OCI-LY1 (cell line): Measurements from ENCODE around the gene GPR3.

ENCODE experiments used
- H2AFZ ChIP-seq: fragments of 200-600 bp; sonication (generic), shearing (Covaris generic); 2 replicates; pipeline ENCODE4 v1.6.0; 2014; ENCODE audit warnings: antibody characterized with exemption, mild to moderate bottlenecking, low read length
- H3F3A ChIP-seq: fragments of 200-600 bp; sonication (generic), shearing (Covaris generic); 2 replicates; pipeline ENCODE4 v1.6.0; 2014; ENCODE audit warnings: mild to moderate bottlenecking, antibody characterized with exemption, low read length, moderate library complexity; ENCODE audit not compliant: insufficient read depth
- H3K27ac ChIP-seq: fragments of 200-600 bp; sonication (generic); 2 replicates; pipeline ENCODE4 v1.5.1; 2014; ENCODE audit warnings: low read length, mixed run types, mild to moderate bottlenecking, low read depth; ENCODE audit not compliant: poor library complexity, severe bottlenecking
- H3K27me3 ChIP-seq: fragments of 200-600 bp; sonication (generic); 2 replicates; pipeline ENCODE4 v1.6.0; 2014; ENCODE audit warnings: antibody characterized with exemption, mild to moderate bottlenecking, low read length, moderate library complexity; ENCODE audit not compliant: insufficient read depth
- H3K36me3 ChIP-seq: fragments of 200-600 bp; sonication (generic); 2 replicates; pipeline ENCODE4 v1.6.1; 2014; ENCODE audit warnings: mild to moderate bottlenecking, antibody characterized with exemption, low read length, moderate library complexity, mixed read lengths; ENCODE audit not compliant: insufficient read depth
- H3K4me1 ChIP-seq: fragments of 200-600 bp; sonication (generic); 2 replicates; pipeline ENCODE4 v1.5.1; 2014; ENCODE audit warnings: mild to moderate bottlenecking, low read length, moderate library complexity; ENCODE audit not compliant: insufficient read depth, severe bottlenecking
- H3K4me2 ChIP-seq: fragments of 200-600 bp; sonication (generic), shearing (Covaris generic); 2 replicates; pipeline ENCODE4 v1.6.1; 2014; ENCODE audit warnings: low read length
- H3K4me3 ChIP-seq: fragments of 200-600 bp; sonication (generic); 2 replicates; pipeline ENCODE4 v1.5.1; 2014; ENCODE audit warnings: low read length, low read depth, mild to moderate bottlenecking, mixed read lengths; ENCODE audit not compliant: poor library complexity, severe bottlenecking
- H3K79me2 ChIP-seq: fragments of 200-600 bp; shearing (Covaris generic); 2 replicates; pipeline ENCODE4 v1.6.1; 2016; ENCODE audit warnings: mixed run types, low read length, mixed read lengths; ENCODE audit not compliant: insufficient read depth
- H3K9ac ChIP-seq: fragments of 200-600 bp; sonication (generic), shearing (Covaris generic); 2 replicates; pipeline ENCODE4 v1.6.1; 2014; ENCODE audit warnings: mild to moderate bottlenecking, low read length, mixed read lengths
- H3K9me2 ChIP-seq: fragments of 200-600 bp; sonication (generic), shearing (Covaris generic); 2 replicates; pipeline ENCODE4 v1.6.1; 2014; ENCODE audit warnings: low read depth, mild to moderate bottlenecking, low read length, mixed read lengths
- H3K9me3 ChIP-seq: fragments of 200-600 bp; shearing (Covaris generic); 2 replicates; pipeline ENCODE4 v1.6.1; 2014; ENCODE audit warnings: low read length, mixed read lengths
- H4K20me1 ChIP-seq: fragments of 200-600 bp; sonication (generic), shearing (Covaris generic); 2 replicates; pipeline ENCODE4 v1.6.0; 2016; ENCODE audit warnings: mild to moderate bottlenecking, low read length; ENCODE audit not compliant: insufficient read depth
- EZH2 ChIP-seq: fragments of 200-600 bp; sonication (generic), shearing (Covaris generic); IDR thresholded peaks from 2 replicates; pipeline ENCODE4 v1.8.0; 2017; ENCODE audit warnings: borderline replicate concordance, mixed run types, mild to moderate bottlenecking, antibody characterized with exemption, low read length, moderate library complexity, mixed read lengths
- TF ChIP-seq, protein P1 (sequence below): fragments of 200-600 bp; sonication (generic), shearing (Covaris generic); IDR thresholded peaks from 2 replicates; pipeline ENCODE4 v1.5.1; 2017; ENCODE audit warnings: mild to moderate bottlenecking, antibody characterized with exemption, low read length, moderate library complexity, mixed read lengths

GPR3 gene

DNA sequence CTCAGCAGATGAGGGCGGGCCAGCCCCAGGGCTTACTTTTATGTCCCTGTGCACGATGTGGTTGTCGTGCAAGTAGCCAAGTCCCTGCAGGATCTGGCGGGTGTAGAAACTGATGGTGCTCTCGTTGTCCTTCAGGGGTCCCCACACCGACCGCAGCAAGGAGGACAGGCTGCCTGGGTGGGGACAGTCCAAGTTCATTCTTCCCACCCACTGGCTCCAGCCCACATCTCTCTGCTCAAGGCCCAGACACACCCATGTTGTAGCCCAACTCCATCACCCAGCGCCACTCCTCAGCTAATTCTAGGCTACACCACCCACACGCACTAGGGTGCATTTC lies 32.6 kb upstream of the GPR3 start:
- Histone ChIP-seq H3K79me2 (no peaks in the 10 kb centered on the region), H2AFZ (no peak overlapping the region), H3K36me3 (no peaks in the 10 kb centered on the region), H3K4me1 (peaks cover 56% of the 10 kb centered on the region), H3F3A (no peaks in the 10 kb centered on the region), H3K4me3 (peak overlapping the region; percentile 62), H3K9me3 (no peaks in the 10 kb centered on the region), H4K20me1 (no peaks in the 10 kb centered on the region), H3K9me2 (no peaks in the 10 kb centered on the region), H3K27ac (no peak overlapping the region), H3K9ac (peak overlapping the region; percentile 67; the same call in 1 of the 2 replicates), H3K4me2 (peak overlapping the region; percentile 83), H3K27me3 (no peaks in the 10 kb centered on the region; the same call in 1 of the 2 replicates)
- TF ChIP-seq, protein P1, sequence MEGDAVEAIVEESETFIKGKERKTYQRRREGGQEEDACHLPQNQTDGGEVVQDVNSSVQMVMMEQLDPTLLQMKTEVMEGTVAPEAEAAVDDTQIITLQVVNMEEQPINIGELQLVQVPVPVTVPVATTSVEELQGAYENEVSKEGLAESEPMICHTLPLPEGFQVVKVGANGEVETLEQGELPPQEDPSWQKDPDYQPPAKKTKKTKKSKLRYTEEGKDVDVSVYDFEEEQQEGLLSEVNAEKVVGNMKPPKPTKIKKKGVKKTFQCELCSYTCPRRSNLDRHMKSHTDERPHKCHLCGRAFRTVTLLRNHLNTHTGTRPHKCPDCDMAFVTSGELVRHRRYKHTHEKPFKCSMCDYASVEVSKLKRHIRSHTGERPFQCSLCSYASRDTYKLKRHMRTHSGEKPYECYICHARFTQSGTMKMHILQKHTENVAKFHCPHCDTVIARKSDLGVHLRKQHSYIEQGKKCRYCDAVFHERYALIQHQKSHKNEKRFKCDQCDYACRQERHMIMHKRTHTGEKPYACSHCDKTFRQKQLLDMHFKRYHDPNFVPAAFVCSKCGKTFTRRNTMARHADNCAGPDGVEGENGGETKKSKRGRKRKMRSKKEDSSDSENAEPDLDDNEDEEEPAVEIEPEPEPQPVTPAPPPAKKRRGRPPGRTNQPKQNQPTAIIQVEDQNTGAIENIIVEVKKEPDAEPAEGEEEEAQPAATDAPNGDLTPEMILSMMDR: no peak
- no peak for TF ChIP-seq EZH2

DNA sequence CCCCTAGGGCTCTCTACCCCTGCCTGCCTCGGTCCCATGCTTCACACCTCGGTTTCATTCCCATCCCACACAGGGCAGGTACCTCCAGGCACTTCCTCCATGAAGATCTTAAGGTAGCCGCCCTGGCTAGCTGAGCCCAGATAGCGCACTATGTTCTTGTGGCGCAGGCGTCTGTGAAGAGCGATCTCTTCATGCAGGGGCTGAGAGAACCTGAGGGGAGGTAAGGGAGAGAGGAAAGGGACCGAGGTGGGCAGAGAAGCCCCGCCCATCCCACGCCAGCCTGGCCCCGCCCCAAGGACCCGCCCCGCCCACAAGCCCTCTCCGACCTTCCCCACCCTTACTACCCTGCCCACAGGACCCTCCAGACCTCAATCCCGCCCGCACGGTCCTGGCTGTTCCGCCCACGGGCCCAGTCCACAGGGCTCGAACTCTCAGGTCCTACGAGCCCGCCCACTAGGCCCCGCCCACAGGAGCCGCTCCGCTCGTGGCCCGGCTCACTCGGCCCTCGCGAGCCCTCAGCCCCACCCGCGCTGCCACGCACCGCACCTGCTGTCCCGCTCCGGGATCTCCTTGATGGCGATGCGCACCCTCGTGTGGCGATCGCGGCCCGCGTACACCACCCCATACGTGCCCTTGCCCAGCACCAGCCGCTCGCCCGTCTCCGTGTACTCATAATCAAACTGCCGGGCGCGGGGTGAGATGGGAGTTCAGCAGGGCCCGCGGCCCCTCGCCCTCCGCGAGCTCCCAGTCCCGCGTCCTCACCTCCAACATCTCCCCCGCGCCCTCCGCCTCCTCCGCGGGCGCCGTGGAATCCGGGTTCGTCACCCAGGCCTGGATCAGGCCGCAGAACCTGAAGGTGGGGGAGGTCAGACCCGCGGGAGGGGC lies 32.0 kb upstream of the GPR3 start:
- H3K4me2 ChIP-seq: peak overlapping the region; percentile 83
- no peaks in the 10 kb centered on the region for H3F3A ChIP-seq
- H4K20me1 ChIP-seq: no peaks in the 10 kb centered on the region
- no peaks in the 10 kb centered on the region for H3K9me2 ChIP-seq
- peaks cover 58% of the 10 kb centered on the region for H3K4me1 ChIP-seq
- no peaks in the 10 kb centered on the region for H3K36me3 ChIP-seq
- no peaks in the 10 kb centered on the region for H3K9me3 ChIP-seq
- H3K4me3 ChIP-seq: peak overlapping the region; percentile 62
- no peaks in the 10 kb centered on the region for H3K79me2 ChIP-seq
- no peak overlapping the region for H2AFZ ChIP-seq
- H3K9ac ChIP-seq: peak overlapping the region; percentile 67
- TF ChIP-seq, protein P1: no peak
- no peak for TF ChIP-seq EZH2
- H3K27ac ChIP-seq: no peak overlapping the region
- H3K27me3 ChIP-seq: no peaks in the 10 kb centered on the region; the same call in 1 of the 2 replicates

DNA sequence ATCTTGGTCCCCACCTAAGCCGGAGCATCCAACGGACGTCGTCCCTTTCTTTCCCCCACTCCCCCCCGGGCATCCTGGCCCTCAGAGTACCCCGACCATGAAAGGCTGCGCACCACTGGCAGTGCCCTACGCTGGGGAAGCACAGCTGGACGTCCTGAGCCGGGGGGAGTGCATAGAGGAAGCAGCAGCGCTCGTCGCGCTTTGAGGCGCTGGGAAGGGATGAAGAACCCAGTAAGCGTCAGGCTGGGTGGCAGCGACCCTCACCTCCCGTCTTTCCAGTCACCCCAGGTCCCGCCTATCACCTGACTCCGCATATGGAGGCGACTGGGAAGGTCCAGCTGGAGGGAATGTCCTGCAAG lies 31.4 kb upstream of the GPR3 start:
- peak overlapping the region; percentile 83 for H3K4me2 ChIP-seq

More for the DNA sequence above, 31.4 kb upstream of the GPR3 start:
- Histone ChIP-seq H3K9ac (peak overlapping the region; percentile 67; the same call in 1 of the 2 replicates), H3K9me2 (no peaks in the 10 kb centered on the region), H4K20me1 (no peaks in the 10 kb centered on the region), H3K27ac (no peak overlapping the region), H3K27me3 (no peaks in the 10 kb centered on the region; the same call in 1 of the 2 replicates), H3K4me1 (peaks cover 53% of the 10 kb centered on the region), H3K36me3 (no peaks in the 10 kb centered on the region), H3K79me2 (no peaks in the 10 kb centered on the region), H2AFZ (no peak overlapping the region), H3F3A (no peaks in the 10 kb centered on the region), H3K9me3 (no peaks in the 10 kb centered on the region), H3K4me3 (peak overlapping the region; percentile 62)
- no peak for TF ChIP-seq EZH2
- TF ChIP-seq, protein P1: no peak
